SK-N-SH treated with all-trans-retinoic acid at 6 μM for 48 hours (cell line): ENCODE results near the gene PARD3.

Experiments used
- ATAC-seq: fragments of 200-7000 bp; cut with Tn5 transposase; 3 replicates; pipeline ENCODE4 v1.9.1; 2020; ENCODE audit warnings: mild to moderate bottlenecking, moderate library complexity
- ARNTL ChIP-seq: fragments of 450-650 bp; formaldehyde crosslinking; IDR thresholded peaks from 2 replicates; pipeline ENCODE4 v1.5.0; 2020; ENCODE audit warnings: low read depth, mild to moderate bottlenecking, moderate library complexity, borderline replicate concordance
- BACH2 ChIP-seq: fragments of 250-450 bp; sonication (Bioruptor Pico); IDR thresholded peaks from 2 replicates; pipeline ENCODE4 v1.9.0; 2021; ENCODE audit warnings: mild to moderate bottlenecking, borderline replicate concordance
- CREB5 ChIP-seq: fragments of 250-450 bp; sonication (Bioruptor Pico); IDR thresholded peaks from 2 replicates; pipeline ENCODE4 v1.5.1; 2020; ENCODE audit warnings: low read depth, mild to moderate bottlenecking, moderate library complexity
- CSDC2 ChIP-seq: fragments of 250-450 bp; sonication (Bioruptor Pico); IDR thresholded peaks from 2 replicates; pipeline ENCODE4 v1.5.0; 2020; ENCODE audit warnings: mild to moderate bottlenecking, moderate library complexity
- ESRRG ChIP-seq: fragments of 250-450 bp; sonication (Bioruptor Pico); IDR thresholded peaks from 2 replicates; pipeline ENCODE4 v1.6.1; 2021; ENCODE audit warnings: mild to moderate bottlenecking
- GLIS3 ChIP-seq: fragments of 250-450 bp; sonication (Bioruptor Pico); IDR thresholded peaks from 2 replicates; pipeline ENCODE4 v1.5.0; 2020; ENCODE audit warnings: mild to moderate bottlenecking, moderate library complexity
- ISL1 ChIP-seq: fragments of 250-450 bp; sonication (Bioruptor Pico); IDR thresholded peaks from 2 replicates; pipeline ENCODE4 v2.1.2; 2022; ENCODE audit warnings: mild to moderate bottlenecking, moderate library complexity
- OSR1 ChIP-seq: fragments of 250-450 bp; sonication (Bioruptor Pico); IDR thresholded peaks from 2 replicates; pipeline ENCODE4 v1.8.0; 2022; ENCODE audit warnings: moderate library complexity, mild to moderate bottlenecking, inconsistent platforms
- PPARA ChIP-seq: fragments of 250-450 bp; sonication (Bioruptor Pico); IDR thresholded peaks from 2 replicates; pipeline ENCODE4 v1.5.0; 2020; ENCODE audit warnings: mild to moderate bottlenecking, borderline replicate concordance
- RARB ChIP-seq: fragments of 250-450 bp; sonication (Bioruptor Pico); IDR thresholded peaks from 2 replicates; pipeline ENCODE4 v1.8.0; 2021; ENCODE audit warnings: mild to moderate bottlenecking, moderate library complexity
- TCF4 ChIP-seq: fragments of 250-450 bp; sonication (Bioruptor Pico); IDR thresholded peaks from 2 replicates; pipeline ENCODE4 v1.8.0; 2021; ENCODE audit warnings: mild to moderate bottlenecking, moderate library complexity, borderline replicate concordance
- TOX ChIP-seq: fragments of 250-450 bp; sonication (Bioruptor Pico); IDR thresholded peaks from 2 replicates; pipeline ENCODE4 v1.8.0; 2021; ENCODE audit warnings: mild to moderate bottlenecking, moderate library complexity, borderline replicate concordance
- TSHZ2 ChIP-seq: fragments of 250-450 bp; sonication (Bioruptor Pico); IDR thresholded peaks from 2 replicates; pipeline ENCODE4 v1.5.0; 2020; ENCODE audit warnings: mild to moderate bottlenecking, moderate library complexity
- ZC3H10 ChIP-seq: fragments of 250-450 bp; sonication (Bioruptor Pico); IDR thresholded peaks from 2 replicates; pipeline ENCODE4 v1.5.1; 2021; ENCODE audit warnings: mild to moderate bottlenecking, moderate library complexity
- ZFP3 ChIP-seq: fragments of 250-450 bp; sonication (Bioruptor Pico); IDR thresholded peaks from 2 replicates; pipeline ENCODE4 v1.5.0; 2020; ENCODE audit warnings: mild to moderate bottlenecking, moderate library complexity
- ZFP30 ChIP-seq: fragments of 450-650 bp; formaldehyde crosslinking; IDR thresholded peaks from 2 replicates; pipeline ENCODE4 v1.5.0; 2022; ENCODE audit warnings: mild to moderate bottlenecking, moderate library complexity
- ZNF565 ChIP-seq: fragments of 450-650 bp; formaldehyde crosslinking; conservative IDR thresholded peaks from 2 replicates; pipeline ENCODE4 v1.5.0; 2020; ENCODE audit warnings: low read depth, mild to moderate bottlenecking, moderate library complexity
- ZNF70 ChIP-seq: fragments of 450-650 bp; formaldehyde crosslinking; IDR thresholded peaks from 2 replicates; pipeline ENCODE4 v1.5.0; 2020; ENCODE audit warnings: mild to moderate bottlenecking, moderate library complexity
- ZNF8 ChIP-seq: fragments of 450-650 bp; formaldehyde crosslinking; IDR thresholded peaks from 2 replicates; pipeline ENCODE4 v1.5.0; 2020; ENCODE audit warnings: mild to moderate bottlenecking, moderate library complexity
- TF ChIP-seq, protein P1 (sequence below): fragments of 250-450 bp; sonication (Bioruptor Pico); IDR thresholded peaks from 2 replicates; pipeline ENCODE4 v1.8.0; 2020; ENCODE audit warnings: mild to moderate bottlenecking, moderate library complexity, borderline replicate concordance
- TF ChIP-seq, protein P2 (sequence below): fragments of 250-450 bp; sonication (Bioruptor Pico); IDR thresholded peaks from 2 replicates; pipeline ENCODE4 v1.8.0; 2021; ENCODE audit warnings: low read depth, mild to moderate bottlenecking, moderate library complexity, borderline replicate concordance
- TF ChIP-seq, protein P3 (sequence below): fragments of 250-450 bp; sonication (Bioruptor Pico); IDR thresholded peaks from 2 replicates; pipeline ENCODE4 v1.5.1; 2021; ENCODE audit warnings: mild to moderate bottlenecking, moderate library complexity

PARD3 gene

GRCh38 chr10:34638406-34639054 lies 176.6 kb downstream of the PARD3 start:
- peak; percentile 82 for ATAC-seq

GRCh38 chr10:34637418-34637911 lies 177.6 kb downstream of the PARD3 start:
- ATAC-seq = peak; percentile 74
- TF ChIP-seq TCF4 (CRISPR knock-in tag) (no peak), ESRRG (CRISPR knock-in tag) (no peak), PPARA (CRISPR knock-in tag) (no peak), CSDC2 (no peak), ZNF70 (CRISPR knock-in tag) (no peak), ISL1 (CRISPR knock-in tag) (no peak), GLIS3 (CRISPR knock-in tag) (no peak), ZFP3 (CRISPR knock-in tag) (no peak), ZNF8 (CRISPR knock-in tag) (no peak)
- TF ChIP-seq, protein P1, sequence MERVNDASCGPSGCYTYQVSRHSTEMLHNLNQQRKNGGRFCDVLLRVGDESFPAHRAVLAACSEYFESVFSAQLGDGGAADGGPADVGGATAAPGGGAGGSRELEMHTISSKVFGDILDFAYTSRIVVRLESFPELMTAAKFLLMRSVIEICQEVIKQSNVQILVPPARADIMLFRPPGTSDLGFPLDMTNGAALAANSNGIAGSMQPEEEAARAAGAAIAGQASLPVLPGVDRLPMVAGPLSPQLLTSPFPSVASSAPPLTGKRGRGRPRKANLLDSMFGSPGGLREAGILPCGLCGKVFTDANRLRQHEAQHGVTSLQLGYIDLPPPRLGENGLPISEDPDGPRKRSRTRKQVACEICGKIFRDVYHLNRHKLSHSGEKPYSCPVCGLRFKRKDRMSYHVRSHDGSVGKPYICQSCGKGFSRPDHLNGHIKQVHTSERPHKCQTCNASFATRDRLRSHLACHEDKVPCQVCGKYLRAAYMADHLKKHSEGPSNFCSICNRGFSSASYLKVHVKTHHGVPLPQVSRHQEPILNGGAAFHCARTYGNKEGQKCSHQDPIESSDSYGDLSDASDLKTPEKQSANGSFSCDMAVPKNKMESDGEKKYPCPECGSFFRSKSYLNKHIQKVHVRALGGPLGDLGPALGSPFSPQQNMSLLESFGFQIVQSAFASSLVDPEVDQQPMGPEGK (CRISPR knock-in tag) = no peak

More at GRCh38 chr10:34638406-34639054, 176.6 kb downstream of the PARD3 start:
- no peak for TF ChIP-seq TSHZ2 (CRISPR knock-in tag)
- peak; percentile 24 for TF ChIP-seq ISL1 (CRISPR knock-in tag)
- no peak for TF ChIP-seq ZFP30
- TF ChIP-seq, all 23 proteins: peak for 1

DNA sequence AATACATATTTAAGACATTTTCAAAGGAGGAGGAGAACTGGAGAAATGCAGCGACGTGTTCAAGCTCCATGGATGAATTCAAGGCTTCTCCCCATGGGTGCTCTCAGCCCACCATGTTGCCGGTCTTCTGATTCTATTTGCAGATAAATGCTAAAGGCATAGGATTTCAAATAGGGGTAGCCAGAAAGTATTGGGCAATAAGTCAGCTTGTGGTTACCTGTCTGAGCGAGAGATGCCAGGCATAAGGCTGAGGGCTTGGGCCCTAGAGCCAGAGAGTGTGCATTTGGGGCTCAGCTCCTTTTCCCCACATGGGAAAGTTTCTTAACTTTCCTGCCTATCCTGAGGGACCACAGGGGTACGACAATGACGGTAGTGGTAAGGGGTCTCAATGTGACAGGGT lies 180.0 kb downstream of the PARD3 start:
- no peak for ATAC-seq
- no peak for TF ChIP-seq ZFP3 (CRISPR knock-in tag)
- no peak for TF ChIP-seq TCF4 (CRISPR knock-in tag)
- no peak for TF ChIP-seq ZC3H10 (CRISPR knock-in tag)
- TF ChIP-seq, protein P2, sequence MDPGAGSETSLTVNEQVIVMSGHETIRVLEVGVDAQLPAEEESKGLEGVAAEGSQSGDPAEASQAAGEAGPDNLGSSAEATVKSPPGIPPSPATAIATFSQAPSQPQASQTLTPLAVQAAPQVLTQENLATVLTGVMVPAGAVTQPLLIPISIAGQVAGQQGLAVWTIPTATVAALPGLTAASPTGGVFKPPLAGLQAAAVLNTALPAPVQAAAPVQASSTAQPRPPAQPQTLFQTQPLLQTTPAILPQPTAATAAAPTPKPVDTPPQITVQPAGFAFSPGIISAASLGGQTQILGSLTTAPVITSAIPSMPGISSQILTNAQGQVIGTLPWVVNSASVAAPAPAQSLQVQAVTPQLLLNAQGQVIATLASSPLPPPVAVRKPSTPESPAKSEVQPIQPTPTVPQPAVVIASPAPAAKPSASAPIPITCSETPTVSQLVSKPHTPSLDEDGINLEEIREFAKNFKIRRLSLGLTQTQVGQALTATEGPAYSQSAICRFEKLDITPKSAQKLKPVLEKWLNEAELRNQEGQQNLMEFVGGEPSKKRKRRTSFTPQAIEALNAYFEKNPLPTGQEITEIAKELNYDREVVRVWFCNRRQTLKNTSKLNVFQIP (CRISPR knock-in tag) = no peak

DNA sequence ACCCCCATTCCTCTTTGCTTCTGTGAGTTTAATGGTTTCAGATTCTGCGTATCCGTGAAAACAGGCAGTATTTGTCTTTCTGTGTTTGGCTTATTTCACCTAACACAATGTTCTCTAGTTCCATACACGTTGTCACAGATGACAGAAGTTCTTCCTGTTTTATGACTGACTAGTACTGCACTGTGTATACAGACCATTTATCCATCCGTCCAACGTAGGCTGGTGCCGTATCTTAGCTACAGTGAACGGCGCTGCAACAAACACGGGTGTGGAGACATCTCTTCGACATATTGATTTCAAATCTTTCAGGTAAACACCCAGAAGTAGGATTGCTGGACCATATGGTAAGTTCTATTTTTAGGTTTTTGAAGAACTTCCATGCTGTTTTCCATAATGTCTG lies 181.7 kb downstream of the PARD3 start:
- no peak for ATAC-seq
- no peak for TF ChIP-seq BACH2 (CRISPR knock-in tag)
- no peak for TF ChIP-seq CREB5
- TF ChIP-seq CSDC2 = no peak
- TF ChIP-seq ZNF70 (CRISPR knock-in tag) = no peak
- no peak for TF ChIP-seq TSHZ2 (CRISPR knock-in tag)
- TF ChIP-seq, protein P3, sequence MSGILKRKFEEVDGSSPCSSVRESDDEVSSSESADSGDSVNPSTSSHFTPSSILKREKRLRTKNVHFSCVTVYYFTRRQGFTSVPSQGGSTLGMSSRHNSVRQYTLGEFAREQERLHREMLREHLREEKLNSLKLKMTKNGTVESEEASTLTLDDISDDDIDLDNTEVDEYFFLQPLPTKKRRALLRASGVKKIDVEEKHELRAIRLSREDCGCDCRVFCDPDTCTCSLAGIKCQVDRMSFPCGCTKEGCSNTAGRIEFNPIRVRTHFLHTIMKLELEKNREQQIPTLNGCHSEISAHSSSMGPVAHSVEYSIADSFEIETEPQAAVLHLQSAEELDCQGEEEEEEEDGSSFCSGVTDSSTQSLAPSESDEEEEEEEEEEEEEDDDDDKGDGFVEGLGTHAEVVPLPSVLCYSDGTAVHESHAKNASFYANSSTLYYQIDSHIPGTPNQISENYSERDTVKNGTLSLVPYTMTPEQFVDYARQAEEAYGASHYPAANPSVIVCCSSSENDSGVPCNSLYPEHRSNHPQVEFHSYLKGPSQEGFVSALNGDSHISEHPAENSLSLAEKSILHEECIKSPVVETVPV (CRISPR knock-in tag) = no peak
- no peak for TF ChIP-seq ZNF8 (CRISPR knock-in tag)
- TF ChIP-seq PPARA (CRISPR knock-in tag) = no peak
- TF ChIP-seq ZFP30 = no peak
- no peak for TF ChIP-seq ZNF565 (CRISPR knock-in tag)
- no peak for TF ChIP-seq TOX (CRISPR knock-in tag)
- TF ChIP-seq ZC3H10 (CRISPR knock-in tag) = no peak
- TF ChIP-seq ZFP3 (CRISPR knock-in tag) = no peak
- TF ChIP-seq RARB (CRISPR knock-in tag) = no peak
- TF ChIP-seq OSR1 (CRISPR knock-in tag) = no peak
- TF ChIP-seq ARNTL (CRISPR knock-in tag) = no peak
